NCI-H748 (cell line): Measurements from ENCODE around the gene KCNK2.

ENCODE experiments used
- DNase-seq: peaks from one replicate; lab custom pipeline; 2025; ENCODE audit not compliant: unreplicated experiment; lab: John Stamatoyannopoulos, UW

KCNK2 gene

DNA sequence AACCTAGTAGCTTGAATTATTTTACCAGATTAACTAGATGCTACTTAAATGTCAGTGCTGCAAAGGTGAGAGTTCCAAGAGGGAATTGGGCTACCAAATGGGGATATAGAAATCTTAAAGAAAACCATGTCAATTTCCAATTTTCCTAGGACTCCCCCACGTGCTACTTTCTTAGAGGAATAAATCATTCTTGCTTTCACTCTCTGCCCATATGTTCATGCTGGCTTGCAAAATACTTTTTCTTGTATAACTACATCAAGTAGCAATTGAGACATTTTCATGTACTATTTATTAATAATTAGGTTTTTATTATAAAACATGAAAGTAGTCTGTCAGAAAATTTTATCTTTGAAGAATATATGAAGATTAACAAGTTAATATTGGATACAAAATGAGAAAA is 11.8 kb downstream of the KCNK2 start:
- DNase-seq, result no peak

DNA sequence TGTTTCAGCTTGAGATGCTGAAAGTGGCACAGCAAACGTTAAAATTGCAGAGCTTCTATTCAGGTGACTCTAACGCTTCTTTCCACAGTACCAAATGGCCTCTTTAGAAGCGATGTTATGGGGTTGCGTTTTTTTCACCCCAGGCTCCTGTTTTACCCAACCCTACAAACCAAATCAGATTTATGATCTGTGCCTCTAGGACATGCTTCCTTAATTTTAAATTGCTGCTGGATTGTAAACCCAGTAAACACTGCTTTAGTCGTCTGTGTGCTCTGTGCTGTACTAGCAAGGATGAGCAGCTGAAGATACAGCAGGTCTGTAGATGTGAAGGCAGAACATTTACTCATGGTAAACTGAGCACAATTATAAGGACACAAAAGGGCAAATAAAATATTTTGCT is 13.0 kb downstream of the KCNK2 start:
- no peak for DNase-seq

DNA sequence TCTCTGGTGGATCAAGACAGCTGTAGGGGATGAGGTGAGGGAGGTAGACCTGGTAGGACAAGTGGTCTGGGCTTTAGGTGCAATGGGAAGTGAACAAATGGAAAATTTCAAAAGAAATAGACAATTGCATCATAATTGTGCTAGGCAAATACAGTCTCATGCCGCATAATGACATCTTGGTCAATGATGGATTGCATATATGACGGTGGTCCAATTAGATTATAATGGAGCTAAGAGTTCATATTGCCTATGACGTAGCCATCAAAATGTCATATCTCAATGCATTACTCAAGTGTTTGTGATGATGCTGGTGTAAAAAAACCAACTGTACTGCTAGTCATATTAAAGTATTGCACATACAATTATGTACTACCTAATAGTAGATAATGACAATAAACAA is 19.0 kb downstream of the KCNK2 start:
- no peak for DNase-seq

- DNase-seq, result no peak
Observed at GRCh38 chr1:215104283-215104682, 21.7 kb downstream of the KCNK2 start.

DNA sequence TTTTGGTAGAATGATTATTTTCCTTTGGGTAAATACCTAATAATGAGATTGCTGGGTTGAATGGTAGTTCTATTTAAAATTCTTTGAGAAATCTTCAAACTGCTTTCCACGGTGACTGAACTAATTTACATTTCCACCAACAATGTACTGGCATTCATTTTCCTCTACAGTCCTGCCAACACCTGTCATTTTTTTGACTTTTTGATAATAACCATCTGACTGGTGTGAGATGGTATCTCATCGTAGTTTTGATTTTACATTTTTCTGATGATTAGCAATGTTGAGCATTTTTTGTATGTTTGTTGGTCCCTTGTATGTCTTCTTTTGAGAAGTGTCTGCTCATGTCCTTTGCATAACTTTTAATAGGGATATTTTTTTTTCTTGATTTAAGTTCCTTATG is 23.5 kb downstream of the KCNK2 start:
- no peak for DNase-seq

- no peak for DNase-seq
Observed at GRCh38 chr1:215109171-215109570, 26.6 kb downstream of the KCNK2 start.

- no peak for DNase-seq
Observed at GRCh38 chr1:215111916-215112315, 29.4 kb downstream of the KCNK2 start.

GRCh38 chr1:215113776-215114153 is 31.2 kb downstream of the KCNK2 start:
- DNase-seq, result no peak

GRCh38 chr1:215114154-215114933 is 31.8 kb downstream of the KCNK2 start:
- DNase-seq, result peak; percentile 6

- DNase-seq, result no peak
Observed at GRCh38 chr1:215115760-215116159, 33.2 kb downstream of the KCNK2 start.

DNA sequence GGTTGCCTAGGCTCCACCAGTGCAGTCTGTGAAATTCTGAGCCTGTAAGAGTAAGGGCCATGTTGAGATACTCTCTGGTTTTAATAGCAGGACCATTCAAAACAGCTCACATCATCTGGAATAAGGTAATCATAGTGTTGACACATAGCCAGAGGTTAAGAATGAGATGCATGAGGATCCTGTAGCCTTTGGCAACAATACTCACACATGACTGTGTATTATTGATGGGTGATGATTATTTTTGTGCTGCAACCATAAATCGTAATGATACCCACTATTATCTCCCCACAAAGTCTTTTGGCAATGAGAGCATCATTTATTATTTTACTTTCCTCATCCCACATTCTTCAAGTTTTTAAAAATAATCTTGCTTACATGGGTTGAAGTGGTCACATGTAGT is 35.5 kb downstream of the KCNK2 start:
- no peak for DNase-seq

DNA sequence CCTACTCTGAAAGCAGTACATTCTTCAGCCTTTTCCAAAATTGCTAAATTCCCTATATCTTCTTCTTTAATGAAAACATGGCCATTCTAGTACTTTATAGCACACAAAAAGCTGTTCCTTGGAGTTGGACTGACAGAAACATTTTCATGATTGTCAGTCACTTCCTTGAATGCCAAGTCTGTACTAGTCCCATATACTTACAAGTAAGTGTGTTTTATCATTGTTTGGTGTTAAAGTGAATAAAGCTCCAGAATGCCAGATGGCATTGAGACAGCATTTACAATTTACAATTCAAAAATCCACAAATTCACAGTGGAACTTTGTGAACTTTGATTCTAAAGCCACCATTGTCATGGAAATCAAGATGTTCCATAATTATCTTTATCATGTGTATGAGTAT is 36.5 kb downstream of the KCNK2 start:
- no peak for DNase-seq

- no peak for DNase-seq
Observed at GRCh38 chr1:215119719-215120365, 37.3 kb downstream of the KCNK2 start.

- no peak for DNase-seq
Observed at GRCh38 chr1:215128504-215128903, 46.0 kb downstream of the KCNK2 start.

GRCh38 chr1:215131291-215131690 is 48.8 kb downstream of the KCNK2 start:
- DNase-seq, result no peak

- no peak for DNase-seq
Observed at GRCh38 chr1:215132156-215132555, 49.6 kb downstream of the KCNK2 start.

GRCh38 chr1:215133532-215133931 is 51.0 kb downstream of the KCNK2 start:
- DNase-seq, result no peak

GRCh38 chr1:215137985-215138384 is 55.4 kb downstream of the KCNK2 start:
- DNase-seq, result no peak

DNA sequence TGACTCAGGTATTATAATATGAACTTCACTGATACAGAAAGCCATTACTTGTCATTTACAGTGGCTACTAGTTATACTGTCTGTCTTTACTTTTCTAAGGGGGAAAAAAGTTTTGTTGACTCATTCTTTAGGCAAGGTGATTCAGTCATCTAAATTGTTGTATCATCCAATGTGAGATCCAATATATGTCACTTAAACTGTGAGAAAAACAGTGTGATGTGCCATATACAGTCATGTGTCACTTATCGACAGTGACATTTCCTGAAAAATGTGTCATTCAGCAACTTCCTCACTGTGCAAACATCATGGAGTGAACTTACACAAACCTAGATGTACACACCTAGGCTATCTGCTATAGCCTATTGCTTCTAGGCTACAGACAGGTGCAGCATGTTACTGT is 57.6 kb downstream of the KCNK2 start:
- DNase-seq, result no peak

- DNase-seq, result no peak
Observed at GRCh38 chr1:215141460-215141859, 58.9 kb downstream of the KCNK2 start.

DNA sequence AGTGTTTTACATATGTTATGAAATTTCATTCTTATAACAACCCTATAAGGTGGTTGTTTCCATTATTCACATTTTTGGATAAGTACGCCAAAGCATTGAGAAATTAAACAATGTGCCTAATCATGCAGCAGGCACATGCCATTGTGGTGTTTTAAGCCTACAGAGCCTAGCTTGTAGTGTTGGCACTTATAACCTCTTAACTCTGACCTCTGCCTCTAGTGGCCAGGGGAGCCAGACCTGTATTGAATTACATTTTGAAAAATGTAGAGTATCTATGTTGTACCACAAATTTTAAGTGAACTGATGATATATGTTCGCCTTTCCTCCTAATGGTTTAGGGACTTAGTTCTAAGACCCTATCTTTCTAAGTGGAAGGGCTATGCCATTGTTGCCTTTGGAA is 61.0 kb downstream of the KCNK2 start:
- no peak for DNase-seq

- peak; percentile 17 for DNase-seq
Observed at GRCh38 chr1:215146240-215146975, 63.9 kb downstream of the KCNK2 start.
